NB4 (cell line): ENCODE data around the gene MRAP2.
"Not testable (repeated sequence)": the region's sequence is repeated elsewhere in the genome, so short reads cannot be mapped to it uniquely, and the experiment has no call there.

Experiments used
- CTCF ChIP-seq: IDR thresholded peaks from one replicate; pipeline ENCODE4 v1.5.1; 2012; ENCODE audit warnings: low read depth, low read length
- MYC ChIP-seq: IDR thresholded peaks from 2 replicates; pipeline ENCODE4 v1.6.1; 2011; ENCODE audit warnings: low read depth, low read length
- POLR2A ChIP-seq: IDR thresholded peaks from 2 replicates; pipeline ENCODE4 v1.6.1; 2011; ENCODE audit warnings: mild to moderate bottlenecking; ENCODE audit not compliant: insufficient read length; ENCODE audit errors: extremely low read depth
- TF ChIP-seq, protein P1 (sequence below): IDR thresholded peaks from 2 replicates; pipeline ENCODE4 v1.6.1; 2011; ENCODE audit warnings: low read depth, low read length

- not testable (repeated sequence) for TF ChIP-seq CTCF, POLR2A, MYC
- TF ChIP-seq, protein P1, sequence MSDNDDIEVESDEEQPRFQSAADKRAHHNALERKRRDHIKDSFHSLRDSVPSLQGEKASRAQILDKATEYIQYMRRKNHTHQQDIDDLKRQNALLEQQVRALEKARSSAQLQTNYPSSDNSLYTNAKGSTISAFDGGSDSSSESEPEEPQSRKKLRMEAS: not testable (repeated sequence)
Measured at GRCh38 chr6:84114933-84115594, 81.5 kb downstream of the MRAP2 start.
